ENCODE measurements around the gene ATP2B1.

DNA sequence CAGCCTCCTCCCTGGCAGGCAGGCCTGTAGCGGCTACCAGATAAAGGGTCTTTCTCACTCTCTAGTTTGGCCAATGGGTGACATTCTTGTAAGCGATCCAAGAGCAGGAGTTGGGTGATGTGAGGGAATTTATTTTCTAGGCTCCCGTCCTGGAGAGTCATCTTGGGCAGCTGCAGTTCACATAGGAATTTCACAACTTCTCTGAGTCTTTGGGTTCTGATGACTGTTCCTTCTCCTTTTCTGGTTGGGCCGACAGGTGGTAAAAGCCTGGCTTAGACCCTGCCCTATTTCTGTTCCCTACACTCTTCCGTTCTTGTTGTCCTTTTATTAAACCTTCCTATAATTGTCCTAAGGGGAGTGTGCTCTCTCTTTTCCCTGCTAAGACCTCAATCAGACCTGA lies 140.2 kb downstream of the ATP2B1 start:
- TF ChIP-seq GATA2 (IDR thresholded peaks at IDR 0.05; ENCODE audit: low read depth, low read length), result no peak
- TF ChIP-seq GATA3 (IDR thresholded peaks at IDR 0.05; ENCODE audit: low read depth, low read length), result no peak

Measured in SH-SY5Y (cell line).